Astrocyte (in vitro differentiated cells and primary cell): Measurements from ENCODE around the gene P3H1. TPM values are rescaled to one million over a fixed set of nuclear protein-coding genes. Genes with fewer than 3 reads are reported as not detected.

ENCODE experiments used
- DNase-seq: peaks from one replicate; pipeline ENCODE4 v3.0.0-alpha.2; 2010; ENCODE audit warnings: low read depth
- FAIRE-seq: peaks from 2 replicates; lab custom pipeline; 2011; peaks lifted over from hg19 to GRCh38; lab: Jason Lieb, UNC
- H2AFZ ChIP-seq: 2 replicates; pipeline ENCODE4 v1.6.0; 2012; ENCODE audit warnings: low read depth, low read length, inconsistent platforms
- H3K27ac ChIP-seq: 2 replicates; pipeline ENCODE4 v1.5.1; 2011; ENCODE audit warnings: low read depth, low read length, inconsistent platforms
- H3K27me3 ChIP-seq: 2 replicates; pipeline ENCODE4 v1.6.0; 2011; ENCODE audit warnings: low read length, inconsistent platforms; ENCODE audit not compliant: insufficient read depth
- H3K36me3 ChIP-seq: 2 replicates; pipeline ENCODE4 v1.5.1; 2011; ENCODE audit warnings: low read length, inconsistent platforms; ENCODE audit not compliant: insufficient read depth
- H3K4me1 ChIP-seq: 2 replicates; pipeline ENCODE4 v1.5.1; 2011; ENCODE audit warnings: low read length, inconsistent platforms; ENCODE audit not compliant: insufficient read depth
- H3K4me2 ChIP-seq: 2 replicates; pipeline ENCODE4 v1.6.0; 2012; ENCODE audit warnings: low read length, inconsistent platforms
- H3K4me3 ChIP-seq: 2 replicates; pipeline ENCODE4 v1.5.1; 2011; ENCODE audit warnings: low read depth, mild to moderate bottlenecking, low read length, inconsistent platforms; ENCODE audit not compliant: insufficient read depth
- H3K79me2 ChIP-seq: 2 replicates; pipeline ENCODE4 v1.6.0; 2012; ENCODE audit warnings: mild to moderate bottlenecking, low read length, inconsistent platforms; ENCODE audit not compliant: insufficient read depth
- H3K9ac ChIP-seq: 2 replicates; pipeline ENCODE4 v1.6.0; 2012; ENCODE audit warnings: mild to moderate bottlenecking, low read length, inconsistent platforms
- H3K9me3 ChIP-seq: 2 replicates; pipeline ENCODE4 v1.5.1; 2012; ENCODE audit warnings: low read depth, mild to moderate bottlenecking, low read length, inconsistent platforms; ENCODE audit not compliant: insufficient read depth
- H4K20me1 ChIP-seq: 2 replicates; pipeline ENCODE4 v1.6.0; 2012; ENCODE audit warnings: low read length, inconsistent platforms; ENCODE audit not compliant: insufficient read depth
- H3K27ac Mint-ChIP-seq: one replicate; pipeline ENCODE4 v1.8.0; 2021; ENCODE audit warnings: mild to moderate bottlenecking, mixed read lengths; ENCODE audit not compliant: unreplicated experiment
- H3K27me3 Mint-ChIP-seq: one replicate; pipeline ENCODE4 v1.8.0; 2021; ENCODE audit warnings: low read depth, mixed read lengths; ENCODE audit not compliant: unreplicated experiment
- H3K36me3 Mint-ChIP-seq: one replicate; pipeline ENCODE4 v1.8.0; 2021; ENCODE audit warnings: low read depth, mixed read lengths; ENCODE audit not compliant: unreplicated experiment
- H3K4me1 Mint-ChIP-seq: one replicate; pipeline ENCODE4 v1.8.0; 2021; ENCODE audit warnings: low read depth, mixed read lengths; ENCODE audit not compliant: unreplicated experiment
- H3K4me3 Mint-ChIP-seq: one replicate; pipeline ENCODE4 v1.8.0; 2021; ENCODE audit warnings: mild to moderate bottlenecking, moderate library complexity, mixed read lengths; ENCODE audit not compliant: unreplicated experiment
- H3K9me3 Mint-ChIP-seq: one replicate; pipeline ENCODE4 v1.8.0; 2021; ENCODE audit warnings: mild to moderate bottlenecking, mixed read lengths; ENCODE audit not compliant: unreplicated experiment
- EZH2 ChIP-seq: IDR thresholded peaks from 2 replicates; pipeline ENCODE4 v1.6.1; 2012; ENCODE audit warnings: mild to moderate bottlenecking, low read length, inconsistent platforms; ENCODE audit not compliant: insufficient read depth
- total RNA-seq: library from RNA; stranded (reverse); gene quantifications from 2 replicates; pipeline ENCODE4 v1.2.1, GENCODE V29; 2021
- TF ChIP-seq, protein P1 (sequence below): IDR thresholded peaks from 2 replicates; pipeline ENCODE4 v1.5.1; 2011; ENCODE audit warnings: low read depth, mild to moderate bottlenecking, inconsistent platforms, low read length, moderate library complexity; ENCODE audit not compliant: insufficient read depth

P3H1 gene
- total RNA-seq, 1 donor from 2014 or later: 277 TPM

DNA sequence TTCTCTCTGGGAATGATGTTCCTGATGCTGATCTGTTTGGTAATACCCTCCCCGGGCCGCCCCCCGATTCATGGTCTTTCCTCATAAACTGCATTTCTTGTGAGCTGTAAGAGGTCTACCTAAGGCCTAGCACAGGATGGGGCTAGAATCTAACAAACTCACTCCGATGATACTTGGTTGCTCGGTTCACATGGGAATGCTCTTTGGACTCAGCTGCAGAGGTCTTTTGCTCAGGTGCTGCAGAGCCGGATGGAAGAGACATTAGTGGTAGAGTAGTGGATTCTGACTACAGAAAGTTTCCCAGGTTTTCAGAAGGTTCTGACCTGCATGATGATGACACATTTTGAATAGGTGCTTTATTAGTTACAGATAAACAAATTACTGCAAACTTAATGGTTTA lies 9.7 kb upstream of the P3H1 start:
- no peak for FAIRE-seq
- no peak for TF ChIP-seq EZH2
- TF ChIP-seq, protein P1, sequence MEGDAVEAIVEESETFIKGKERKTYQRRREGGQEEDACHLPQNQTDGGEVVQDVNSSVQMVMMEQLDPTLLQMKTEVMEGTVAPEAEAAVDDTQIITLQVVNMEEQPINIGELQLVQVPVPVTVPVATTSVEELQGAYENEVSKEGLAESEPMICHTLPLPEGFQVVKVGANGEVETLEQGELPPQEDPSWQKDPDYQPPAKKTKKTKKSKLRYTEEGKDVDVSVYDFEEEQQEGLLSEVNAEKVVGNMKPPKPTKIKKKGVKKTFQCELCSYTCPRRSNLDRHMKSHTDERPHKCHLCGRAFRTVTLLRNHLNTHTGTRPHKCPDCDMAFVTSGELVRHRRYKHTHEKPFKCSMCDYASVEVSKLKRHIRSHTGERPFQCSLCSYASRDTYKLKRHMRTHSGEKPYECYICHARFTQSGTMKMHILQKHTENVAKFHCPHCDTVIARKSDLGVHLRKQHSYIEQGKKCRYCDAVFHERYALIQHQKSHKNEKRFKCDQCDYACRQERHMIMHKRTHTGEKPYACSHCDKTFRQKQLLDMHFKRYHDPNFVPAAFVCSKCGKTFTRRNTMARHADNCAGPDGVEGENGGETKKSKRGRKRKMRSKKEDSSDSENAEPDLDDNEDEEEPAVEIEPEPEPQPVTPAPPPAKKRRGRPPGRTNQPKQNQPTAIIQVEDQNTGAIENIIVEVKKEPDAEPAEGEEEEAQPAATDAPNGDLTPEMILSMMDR: no peak
- H3K36me3 ChIP-seq: peaks cover 22% of the 10 kb centered on the region
- no peaks in the 10 kb centered on the region for H3K4me1 ChIP-seq
- no peak overlapping the region for H3K4me3 ChIP-seq
- H3K27me3 ChIP-seq: no peaks in the 10 kb centered on the region
- no peak overlapping the region for H3K9ac ChIP-seq
- H3K9me3 ChIP-seq: no peaks in the 10 kb centered on the region
- peaks cover 56% of the 10 kb centered on the region for H4K20me1 ChIP-seq
- Mint-ChIP-seq H3K4me3 (no peak overlapping the region), H3K27me3 (no peaks in the 10 kb centered on the region), H3K27ac (no peak overlapping the region), H3K4me1 (peaks cover 5% of the 10 kb centered on the region), H3K36me3 (peaks cover 42% of the 10 kb centered on the region), H3K9me3 (no peaks in the 10 kb centered on the region)
- no peak for DNase-seq
- H2AFZ ChIP-seq: no peak overlapping the region
- H3K79me2 ChIP-seq: peaks cover 22% of the 10 kb centered on the region
- H3K4me2 ChIP-seq: no peak overlapping the region
- no peak overlapping the region for H3K27ac ChIP-seq

DNA sequence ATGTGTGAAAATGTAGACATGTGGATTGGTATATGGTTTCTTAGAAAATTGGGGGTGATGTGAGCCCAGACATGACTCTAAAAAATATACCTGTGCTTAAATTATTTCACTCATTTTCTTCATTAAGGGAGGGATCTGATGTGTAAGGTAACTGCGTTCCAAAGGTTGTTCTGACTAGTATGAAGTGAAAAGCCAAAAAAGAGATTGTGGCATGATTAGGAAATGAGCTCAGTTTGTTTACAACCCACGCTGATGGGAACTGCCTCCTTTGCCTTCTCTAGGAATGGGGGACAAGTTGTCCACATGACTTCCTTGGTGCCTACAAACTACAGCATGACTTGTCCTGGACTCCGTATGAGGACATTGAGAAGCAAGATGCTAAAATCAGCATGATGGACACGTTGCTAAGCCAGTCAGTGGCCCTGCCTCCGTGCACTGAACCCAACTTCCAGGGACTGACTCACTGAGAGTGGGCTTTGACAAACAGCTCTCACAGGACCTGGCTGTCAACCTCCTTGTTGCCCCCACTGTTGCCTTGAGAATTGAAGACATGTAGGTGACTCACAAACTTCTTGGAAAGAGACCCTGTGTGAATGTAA lies 8.2 kb upstream of the P3H1 start:
- peaks cover 22% of the 10 kb centered on the region for H3K36me3 ChIP-seq
- H3K4me2 ChIP-seq: no peak overlapping the region
- Mint-ChIP-seq H3K9me3 (no peaks in the 10 kb centered on the region), H3K27ac (no peak overlapping the region), H3K4me3 (no peak overlapping the region), H3K4me1 (peaks cover 5% of the 10 kb centered on the region), H3K36me3 (peaks cover 38% of the 10 kb centered on the region), H3K27me3 (no peaks in the 10 kb centered on the region)
- H3K4me1 ChIP-seq: no peaks in the 10 kb centered on the region
- DNase-seq (no peak), FAIRE-seq (no peak)
- no peak overlapping the region for H3K27ac ChIP-seq
- no peak overlapping the region for H2AFZ ChIP-seq
- H3K27me3 ChIP-seq: no peaks in the 10 kb centered on the region
- no peak overlapping the region for H3K4me3 ChIP-seq
- H4K20me1 ChIP-seq: peaks cover 61% of the 10 kb centered on the region
- H3K9ac ChIP-seq: no peak overlapping the region
- no peak for TF ChIP-seq EZH2
- TF ChIP-seq, protein P1: no peak
- H3K9me3 ChIP-seq: no peaks in the 10 kb centered on the region
- peaks cover 35% of the 10 kb centered on the region for H3K79me2 ChIP-seq

DNA sequence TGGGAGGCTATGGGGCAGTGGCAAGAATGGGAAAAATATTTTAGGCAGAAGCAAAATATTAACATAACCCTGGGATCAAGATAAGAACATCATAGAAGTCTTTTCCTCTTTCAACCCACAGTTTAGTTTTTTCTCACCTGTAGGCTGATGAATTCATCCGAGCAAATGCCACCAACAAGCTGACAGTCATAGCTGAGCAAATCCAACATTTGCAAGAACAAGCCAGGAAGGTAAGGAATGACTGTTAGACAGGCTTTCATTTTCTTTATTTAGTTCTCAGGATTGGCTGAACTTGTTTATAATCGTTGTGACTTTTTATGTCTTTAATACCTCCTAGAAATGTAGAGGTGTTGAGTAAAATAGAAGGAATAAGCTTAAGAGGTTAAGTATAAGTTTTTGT lies 6.6 kb upstream of the P3H1 start:
- no peak overlapping the region for H3K4me3 Mint-ChIP-seq
- Histone ChIP-seq H3K4me1 (no peaks in the 10 kb centered on the region), H3K27ac (no peak overlapping the region), H3K79me2 (peaks cover 49% of the 10 kb centered on the region), H3K27me3 (no peaks in the 10 kb centered on the region), H4K20me1 (peaks cover 58% of the 10 kb centered on the region), H2AFZ (no peak overlapping the region), H3K9me3 (no peaks in the 10 kb centered on the region), H3K36me3 (peaks cover 19% of the 10 kb centered on the region), H3K4me2 (no peak overlapping the region), H3K4me3 (no peak overlapping the region), H3K9ac (no peak overlapping the region)
- FAIRE-seq (no peak), DNase-seq (no peak)
- H3K4me1 Mint-ChIP-seq: peaks cover 5% of the 10 kb centered on the region
- no peaks in the 10 kb centered on the region for H3K27me3 Mint-ChIP-seq
- TF ChIP-seq, protein P1: no peak
- TF ChIP-seq EZH2: no peak
- H3K36me3 Mint-ChIP-seq: peaks cover 33% of the 10 kb centered on the region
- H3K27ac Mint-ChIP-seq: no peak overlapping the region
- H3K9me3 Mint-ChIP-seq: no peaks in the 10 kb centered on the region
